GM12878 (cell line): ENCODE measurements around the gene STXBP5. TPM values are rescaled to one million over a fixed set of nuclear protein-coding genes. Genes with fewer than 3 reads are reported as not detected.

Experiments used
- ATAC-seq: fragments of 200-7000 bp; cut with Tn5 transposase; 3 replicates; pipeline ENCODE4 v1.9.1; 2020; ENCODE audit warnings: mild to moderate bottlenecking, moderate library complexity
- BruUV-seq: library from RNA; stranded (reverse); fragments of 400-500 nt; replicated peaks from 2 replicates; lab custom pipeline; 2021; lab: Mats Ljungman, UMichigan
- CTCF ChIA-PET: fragments of 300-600 bp; sonication (Branson Sonifier 250); formaldehyde crosslinking; extraction: SDS; loops from one replicate; lab custom pipeline; 2021; ENCODE audit warnings: inconsistent platforms; lab: Yijun Ruan, JAX
- POLR2A ChIA-PET: fragments of 350-600 bp; formaldehyde crosslinking; extraction: SDS; loops from one replicate; lab custom pipeline; 2021; ENCODE audit warnings: inconsistent platforms; lab: Charles Lee
- RAD21 ChIA-PET: fragments of 300-600 bp; sonication (Branson Sonifier 250); formaldehyde crosslinking; loops from one replicate; lab custom pipeline; 2023; ENCODE audit warnings: antibody characterized with exemption; ENCODE audit not compliant: unreplicated experiment; lab: Charles Lee
- SMC1A ChIA-PET: fragments of 300-600 bp; sonication (Branson Sonifier 250); formaldehyde crosslinking; loops from one replicate; lab custom pipeline; 2023; ENCODE audit not compliant: unreplicated experiment, uncharacterized antibody; lab: Charles Lee
- DNase-seq: peaks from one replicate; pipeline ENCODE4 v3.0.0-alpha.2; 2011; ENCODE audit warnings: low read depth, low spot score
- FAIRE-seq: peaks from 3 replicates; lab custom pipeline; 2011; peaks lifted over from hg19 to GRCh38; lab: Jason Lieb, UNC
- H2AFZ ChIP-seq: 2 replicates; pipeline ENCODE4 v1.6.0; 2011; ENCODE audit warnings: low read depth, low read length, control low read depth; ENCODE audit not compliant: control insufficient read depth
- H3K27ac ChIP-seq: 2 replicates; pipeline ENCODE4 v1.5.1; 2011; ENCODE audit warnings: control low read depth; ENCODE audit not compliant: control insufficient read depth, insufficient read depth
- H3K27me3 ChIP-seq, 2 experiments: replicated peaks in 1 of 2; 2 replicates each; pipeline versions ENCODE4 v1.6.0 to v1.6.1; 2011; ENCODE audit warnings: low read length in 1 of 2; ENCODE audit not compliant: control insufficient read depth in 2 of 2, insufficient read depth in 2 of 2
- H3K36me3 ChIP-seq, 2 experiments: 2 replicates each; pipeline ENCODE4 v1.5.1; 2011; ENCODE audit warnings: low read length in 1 of 2; ENCODE audit not compliant: control insufficient read depth in 2 of 2, insufficient read depth in 2 of 2
- H3K4me1 ChIP-seq: 2 replicates; pipeline ENCODE4 v1.6.1; 2011; ENCODE audit warnings: mild to moderate bottlenecking, low read length, moderate library complexity, mixed read lengths; ENCODE audit not compliant: control insufficient read depth, insufficient read depth
- H3K4me2 ChIP-seq: 2 replicates; pipeline ENCODE4 v1.6.0; 2011; ENCODE audit warnings: control low read depth; ENCODE audit not compliant: control insufficient read depth, insufficient read depth
- H3K4me3 ChIP-seq: fragments of 200-600 bp; sonication (generic); 2 replicates; pipeline ENCODE4 v1.5.1; 2016
- H3K79me2 ChIP-seq: 2 replicates; pipeline ENCODE4 v1.6.0; 2011; ENCODE audit warnings: low read length; ENCODE audit not compliant: control insufficient read depth, insufficient read depth
- H3K9ac ChIP-seq: 2 replicates; pipeline ENCODE4 v1.8.0; 2011; ENCODE audit warnings: low read length, control low read depth, mixed read lengths; ENCODE audit not compliant: control insufficient read depth, insufficient read depth
- H3K9me3 ChIP-seq: replicated peaks from 3 replicates; pipeline ENCODE4 v1.5.1; 2011; ENCODE audit warnings: mild to moderate bottlenecking, low read length; ENCODE audit not compliant: control insufficient read depth, insufficient read depth
- H4K20me1 ChIP-seq: 2 replicates; pipeline ENCODE4 v1.6.0; 2011; ENCODE audit not compliant: control insufficient read depth, insufficient read depth
- BCL11A ChIP-seq: IDR thresholded peaks from 2 replicates; pipeline ENCODE4 v1.6.1; 2011; ENCODE audit warnings: low read depth, low read length
- EP300 ChIP-seq, 2 experiments: fragments of 150-350 bp in 1 of 2; IDR thresholded peaks; 2 replicates each; pipeline ENCODE4 v1.6.1; 2011 to 2012; ENCODE audit warnings: low read depth in 2 of 2, low read length in 2 of 2, borderline replicate concordance in 1 of 2, improper control_type of control experiment in 1 of 2, inconsistent platforms in 1 of 2; ENCODE audit not compliant: control insufficient read depth in 1 of 2
- FOXK2 ChIP-seq: fragments of 450-650 bp; IDR thresholded peaks from 2 replicates; pipeline ENCODE4 v1.6.1; 2017; ENCODE audit warnings: mild to moderate bottlenecking, moderate library complexity
- HDAC6 ChIP-seq: fragments of 200-600 bp; sonication (generic); IDR thresholded peaks from one replicate; pipeline ENCODE4 v1.8.0; 2017; ENCODE audit warnings: antibody characterized with exemption; ENCODE audit not compliant: unreplicated experiment
- JUNB ChIP-seq: IDR thresholded peaks from 2 replicates; pipeline ENCODE4 v1.6.1; 2016; ENCODE audit warnings: antibody characterized with exemption, mild to moderate bottlenecking
- MTA2 ChIP-seq: fragments of 450-650 bp; IDR thresholded peaks from 2 replicates; pipeline ENCODE4 v1.6.1; 2016; ENCODE audit warnings: low read depth, mild to moderate bottlenecking, moderate library complexity
- MYB ChIP-seq: fragments of 150-350 bp; IDR thresholded peaks from 2 replicates; pipeline ENCODE4 v1.6.1; 2014; ENCODE audit warnings: mild to moderate bottlenecking, low read depth, low read length, borderline replicate concordance
- MYC ChIP-seq: IDR thresholded peaks from 2 replicates; pipeline ENCODE4 v1.6.1; 2011; ENCODE audit warnings: mild to moderate bottlenecking, low read length, moderate library complexity, inconsistent platforms; ENCODE audit not compliant: insufficient read depth, insufficient replicate concordance, insufficient read length, severe bottlenecking
- NR2F1 ChIP-seq: fragments of 450-650 bp; conservative IDR thresholded peaks from 2 replicates; pipeline ENCODE4 v1.6.1; 2017; ENCODE audit warnings: mild to moderate bottlenecking
- RBBP5 ChIP-seq: fragments of 200-600 bp; sonication (generic); conservative IDR thresholded peaks from 2 replicates; pipeline ENCODE4 v1.6.1; 2016
- RELB ChIP-seq: fragments of 450-650 bp; IDR thresholded peaks from 2 replicates; pipeline ENCODE4 v1.6.1; 2017; ENCODE audit warnings: low read depth, mild to moderate bottlenecking, moderate library complexity
- SREBF1 ChIP-seq: IDR thresholded peaks from 2 replicates; pipeline ENCODE4 v1.6.1; 2012; ENCODE audit warnings: mild to moderate bottlenecking, low read length
- TCF3 ChIP-seq: IDR thresholded peaks from 2 replicates; pipeline ENCODE4 v1.6.1; 2012; ENCODE audit warnings: low read depth, mild to moderate bottlenecking, low read length, borderline replicate concordance; ENCODE audit not compliant: insufficient read depth
- USF2 ChIP-seq: IDR thresholded peaks from 2 replicates; pipeline ENCODE4 v1.6.1; 2011; ENCODE audit warnings: low read depth, low read length, improper control_type of control experiment, borderline replicate concordance
- YY1 ChIP-seq: IDR thresholded peaks from 2 replicates; pipeline ENCODE4 v1.6.1; 2011; ENCODE audit warnings: low read depth, mild to moderate bottlenecking, low read length
- ZNF24 ChIP-seq: fragments of 450-650 bp; IDR thresholded peaks from 2 replicates; pipeline ENCODE4 v1.6.1; 2017; ENCODE audit warnings: antibody characterized with exemption, mild to moderate bottlenecking
- ZNF274 ChIP-seq: IDR thresholded peaks from one replicate; pipeline ENCODE4 v1.8.0; 2011; ENCODE audit not compliant: insufficient read length, insufficient read depth
- WGBS: methylation state at CpG from one replicate; pipeline ENCODE4 v1.1.6; 2016; ENCODE audit warnings: low lambda C conversion rate; ENCODE audit not compliant: insufficient replicate concordance, insufficient coverage; ENCODE audit errors: missing lambda C conversion rate; 5-methylcytosine and 5-hydroxymethylcytosine counted together
- in situ Hi-C: fragments of 300-500 bp; cut with MboI; formaldehyde crosslinking; loops from 9 replicates; pipeline ENCODE4 v1.14.3; 2018; ENCODE audit warnings: mixed read lengths
- intact Hi-C: fragments of 100-400 bp; cut with micrococcal nuclease; formaldehyde crosslinking; loops from one replicate; pipeline ENCODE4 v1.14.2; 2022; ENCODE audit not compliant: unreplicated experiment
- polyA plus RNA-seq, 11 experiments: library from polyadenylated mRNA; depleted of rRNA in 4 of 11; unstranded in 6 of 11; stranded (reverse) in 5 of 11; fragments of >200 nt; fragmentation: Nextera tagmentation in 4 of 11; fragmentation: Illumina TruSeq in 1 of 11; extraction: Ambion mirVana in 4 of 11; extraction: Trizol in 1 of 11; gene quantifications; 1 replicate in 1 of 11; 2 replicates in 10 of 11; pipeline versions ENCODE4 v1.2.1 to v1.2.3, GENCODE V29; 2011 to 2016; ENCODE audit warnings: inconsistent platforms in 2 of 11, missing spikeins in 2 of 11, low read depth in 1 of 11
- total RNA-seq, 4 experiments: library from RNA; depleted of rRNA in 3 of 4; stranded (reverse); fragments of >200 nt in 3 of 4; fragmentation: Illumina TruSeq in 1 of 4; extraction: Trizol in 1 of 4; gene quantifications; 2 replicates each; pipeline versions ENCODE4 v1.2.1 to v1.2.3, GENCODE V29; 2013 to 2021

STXBP5 gene
- total and polyA plus RNA-seq, 10 of the 15 experiments (the other 5 are each of a cell fraction or from before 2014, with no cell fraction given) = 1.4 to 13.2 (median 8.4) TPM

- CTCF ChIA-PET = no interaction called here
- H3K4me3 ChIP-seq = no peak overlapping the region
Observed at GRCh38 chr6:147297663-147298316, 93.6 kb downstream of the STXBP5 start.

DNA sequence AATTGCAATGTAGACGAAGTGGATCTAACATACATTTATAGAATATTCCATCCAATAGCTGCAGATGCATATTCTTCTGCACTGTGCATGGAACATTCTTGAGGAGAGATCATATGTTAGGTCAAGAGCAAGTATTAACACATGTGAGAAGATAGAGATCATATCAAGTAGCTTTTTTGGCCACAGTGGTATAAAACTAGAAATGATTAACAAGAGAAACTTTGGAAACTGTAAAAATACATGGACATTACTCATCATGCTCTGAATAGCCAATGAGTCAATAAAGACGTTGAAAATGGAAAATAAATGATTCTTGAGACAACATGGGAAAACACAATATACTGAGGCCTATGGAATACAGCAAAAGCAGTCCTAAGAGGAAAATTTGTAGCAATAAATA, 94.2 kb downstream of the STXBP5 start:
- no peaks in the 10 kb centered on the region for H3K4me1 ChIP-seq
- H3K9me3 ChIP-seq = peaks cover 10% of the 10 kb centered on the region
- no TSS peak for BruUV-seq
- ChIA-PET RAD21 (no interaction called here), SMC1A (no interaction called here), POLR2A (no interaction called here), CTCF (no interaction called here)
- DNase-seq (no peak), FAIRE-seq (no peak), ATAC-seq (no peak)
- no peak overlapping the region for H3K27ac ChIP-seq
- no peak overlapping the region for H3K4me2 ChIP-seq
- no peaks in the 10 kb centered on the region for H4K20me1 ChIP-seq
- H3K4me3 ChIP-seq = no peak overlapping the region
- intact Hi-C loops = no loop called here
- no peak overlapping the region for H2AFZ ChIP-seq
- WGBS = 68% methylated on average over 2 of the region's 2 CpGs
- in situ Hi-C loops = no loop called here
- no peak overlapping the region for H3K9ac ChIP-seq
- no peaks in the 10 kb centered on the region for H3K79me2 ChIP-seq
- no peaks in the 10 kb centered on the region for H3K27me3 ChIP-seq
- peaks cover 0 to 5% of the 10 kb centered on the region in 2 experiments; a peak in 2 of 4 replicates for H3K36me3 ChIP-seq
- TF ChIP-seq JUNB = no peak
- no peak for TF ChIP-seq ZNF24
- no peak for TF ChIP-seq YY1
- no peak for TF ChIP-seq RELB
- no peak for TF ChIP-seq SREBF1
- no peak for TF ChIP-seq NR2F1
- TF ChIP-seq FOXK2 = no peak
- TF ChIP-seq MYB = no peak
- no peak for TF ChIP-seq TCF3
- TF ChIP-seq ZNF274 = no peak

More at GRCh38 chr6:147297663-147298316, 93.6 kb downstream of the STXBP5 start:
- no peaks in the 10 kb centered on the region for H3K4me1 ChIP-seq
- peaks cover 9% of the 10 kb centered on the region for H3K9me3 ChIP-seq
- no peak for DNase-seq
- no TSS peak for BruUV-seq
- H3K27me3 ChIP-seq = no peaks in the 10 kb centered on the region
- FAIRE-seq = no peak
- in situ Hi-C loops = no loop called here
- H3K79me2 ChIP-seq = no peaks in the 10 kb centered on the region
- no peaks in the 10 kb centered on the region for H4K20me1 ChIP-seq
- ChIA-PET RAD21 (no interaction called here), POLR2A (no interaction called here), SMC1A (no interaction called here)
- 86% methylated on average over 3 of the region's 3 CpGs for WGBS
- H3K4me2 ChIP-seq = no peak overlapping the region
- H3K27ac ChIP-seq = no peak overlapping the region
- no peak overlapping the region for H3K9ac ChIP-seq
- no peak for TF ChIP-seq RBBP5
- TF ChIP-seq BCL11A = no peak
- TF ChIP-seq USF2 = no peak
- TF ChIP-seq MYC = no peak
- TF ChIP-seq MTA2 = no peak
- TF ChIP-seq HDAC6 = no peak
- TF ChIP-seq EP300 (IDR thresholded peaks at IDR 0.05; ENCODE audit: borderline replicate concordance in 1 of 2, control insufficient read depth in 1 of 2, low read depth in 2 of 2, low read length in 2 of 2) = no peak
- H2AFZ ChIP-seq = no peak overlapping the region
- peaks cover 0 to 5% of the 10 kb centered on the region in 2 experiments; a peak in 2 of 4 replicates for H3K36me3 ChIP-seq
- intact Hi-C loops = no loop called here
- no peak for ATAC-seq
